Sciatic nerve (tissue), 2 donors: ENCODE data around the gene OR2M4. TPM values are rescaled to one million over a fixed set of nuclear protein-coding genes. Genes with fewer than 3 reads are reported as not detected.
"Not testable (repeated sequence)": the region's sequence is repeated elsewhere in the genome, so short reads cannot be mapped to it uniquely, and the experiment has no call there.

ENCODE experiments used
- ATAC-seq: fragments of 200-7000 bp; cut with Tn5 transposase; one replicate; pipeline ENCODE4 v1.9.1; 2020; ENCODE audit warnings: mild to moderate bottlenecking, moderate library complexity
- DNase-seq: peaks from one replicate; pipeline ENCODE4 v3.0.0-alpha.2; 2020; ENCODE audit warnings: low spot score
- intact Hi-C: fragments of 100-400 bp; cut with DNase I; formaldehyde crosslinking; loops from one replicate; pipeline ENCODE4 v1.14.2; 2022
- total RNA-seq: library from RNA; stranded (reverse); fragmentation: NEBNext Ultra II Directional; extraction: Animal tissue kit (Norgen Biotek cat#: 25700); gene quantifications from one replicate; pipeline ENCODE4 v1.2.1, GENCODE V29; 2021
- donor health status: DM: no; HTN: no; CAD: no.
- donor health status: DM: no; HTN: no; CAD: no.

The OR2M4 gene, protein sequence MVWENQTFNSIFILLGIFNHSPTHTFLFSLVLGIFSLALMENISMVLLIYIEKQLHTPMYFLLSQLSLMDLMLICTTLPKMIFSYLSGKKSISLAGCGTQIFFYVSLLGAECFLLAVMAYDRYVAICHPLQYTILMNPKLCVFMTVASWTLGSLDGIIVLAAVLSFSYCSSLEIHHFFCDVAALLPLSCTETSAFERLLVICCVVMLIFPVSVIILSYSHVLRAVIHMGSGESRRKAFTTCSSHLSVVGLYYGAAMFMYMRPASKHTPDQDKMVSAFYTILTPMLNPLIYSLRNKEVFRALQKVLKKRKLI
- not detected for total RNA-seq

DNA sequence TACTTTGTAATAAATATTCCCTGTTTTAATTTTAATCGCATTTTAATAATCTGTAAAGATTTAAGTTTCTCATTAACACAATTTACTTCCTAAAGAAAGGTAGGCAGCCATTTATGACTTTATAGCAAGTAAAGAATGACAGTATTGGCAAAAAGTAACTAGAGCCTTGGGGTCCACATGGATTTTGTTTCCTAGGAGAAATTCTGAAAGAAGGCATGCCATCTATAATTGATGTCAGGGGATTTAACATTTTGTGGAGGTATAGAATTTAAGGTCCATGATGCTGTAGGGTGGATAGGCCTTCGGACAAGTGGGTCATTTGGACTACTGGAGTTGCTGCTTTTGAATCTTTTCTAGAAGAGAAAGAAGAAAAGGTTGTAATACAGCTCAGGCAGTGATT, at the start of gene OR2M4:
TSS of gene OR2M4 (plus strand) at position 301 of the 400 bp plus-strand sequence. CDS start 7,512 bp downstream, outside the sequence.
- ATAC-seq, result no peak
- no peak for DNase-seq
- intact Hi-C loops, result no loop called here

DNA sequence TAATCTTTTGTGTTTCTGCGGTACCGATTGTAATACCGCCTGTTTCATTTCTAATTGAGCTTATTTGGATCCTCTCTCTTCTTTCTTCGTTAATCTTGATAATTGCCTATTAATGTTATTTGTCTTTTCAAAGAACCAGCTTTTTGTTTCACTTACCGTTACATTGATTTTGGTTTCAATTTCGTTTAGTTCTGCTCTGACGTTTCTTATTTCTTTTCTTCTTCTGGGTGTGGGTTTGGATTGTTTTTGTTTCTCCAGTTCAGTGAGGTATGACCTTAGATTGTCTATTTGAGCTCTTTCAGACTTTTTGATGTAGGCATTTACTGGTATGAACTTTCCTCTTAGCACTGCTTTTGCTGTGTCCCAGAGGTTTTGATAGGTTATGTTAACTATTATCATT, 47.2 kb upstream of the OR2M4 start:
- intact Hi-C loops, result no loop called here
- no peak for DNase-seq
- no peak for ATAC-seq

DNA sequence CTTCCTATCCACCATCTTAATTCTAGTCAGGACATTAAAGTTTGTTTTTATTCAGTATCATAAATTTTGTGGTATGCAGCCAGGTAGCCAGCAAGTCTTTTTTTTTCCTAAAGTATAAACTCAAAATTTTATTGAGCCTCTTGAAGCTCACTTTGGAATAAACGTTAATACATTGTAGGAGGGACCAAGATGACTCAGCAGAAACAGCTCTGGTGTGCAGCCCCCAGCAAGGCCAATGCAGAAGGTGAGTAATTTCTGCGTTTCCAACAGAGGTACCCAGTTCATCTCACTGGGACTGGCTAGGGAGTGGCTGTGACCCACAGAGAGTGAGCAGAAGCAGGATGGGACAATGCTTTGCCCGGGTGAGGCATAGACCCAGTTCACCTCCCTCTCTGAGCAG, 43.9 kb upstream of the OR2M4 start:
- DNase-seq, result no peak
- ATAC-seq, result no peak
- intact Hi-C loops, result loop anchor here (2.0 kb wide), 1 partner anchor 53 kb away; no protein-coding TSS in a partner anchor

DNA sequence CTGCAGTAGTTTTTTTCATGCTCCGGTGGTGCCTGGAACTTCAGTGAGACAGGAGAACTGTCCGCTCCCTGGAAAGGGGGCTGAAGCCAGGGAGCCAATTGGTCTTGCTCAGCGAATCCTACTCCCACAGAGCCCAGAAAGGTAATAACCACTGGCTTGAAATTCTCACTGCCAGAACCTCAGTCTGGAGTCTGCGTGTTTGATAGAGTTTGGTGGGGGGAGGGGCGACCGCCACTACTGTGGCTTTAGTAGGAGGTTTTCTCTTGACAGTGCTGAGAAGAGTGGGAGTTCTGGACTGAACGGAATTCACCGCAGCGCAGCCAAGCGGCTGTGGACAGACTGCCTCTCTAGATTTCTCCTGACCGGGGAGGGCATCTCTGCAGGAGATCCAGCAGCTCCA, 42.2 kb upstream of the OR2M4 start:
- no peak for DNase-seq
- intact Hi-C loops, result no loop called here
- peak; percentile 34 for ATAC-seq

DNA sequence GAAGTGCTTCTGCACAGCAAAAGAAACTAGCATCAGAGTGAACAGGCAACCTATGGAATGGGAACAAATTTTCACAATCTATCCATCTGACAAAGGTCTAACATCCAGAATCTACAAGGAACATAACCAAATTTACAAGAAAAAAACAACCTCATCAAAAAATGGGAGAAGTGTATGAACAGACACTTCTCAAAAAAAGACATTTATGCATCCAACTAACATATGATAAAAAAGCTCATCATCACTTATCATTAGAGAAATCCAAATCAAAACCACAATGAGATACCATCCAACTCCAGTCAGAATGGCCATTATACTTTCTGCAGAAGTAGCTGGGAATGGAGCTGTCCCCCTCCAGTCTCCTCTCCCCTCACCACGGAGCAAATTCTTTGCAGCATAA, 37.1 kb upstream of the OR2M4 start:
- no peak for DNase-seq
- intact Hi-C loops, result no loop called here
- ATAC-seq, result no peak

DNA sequence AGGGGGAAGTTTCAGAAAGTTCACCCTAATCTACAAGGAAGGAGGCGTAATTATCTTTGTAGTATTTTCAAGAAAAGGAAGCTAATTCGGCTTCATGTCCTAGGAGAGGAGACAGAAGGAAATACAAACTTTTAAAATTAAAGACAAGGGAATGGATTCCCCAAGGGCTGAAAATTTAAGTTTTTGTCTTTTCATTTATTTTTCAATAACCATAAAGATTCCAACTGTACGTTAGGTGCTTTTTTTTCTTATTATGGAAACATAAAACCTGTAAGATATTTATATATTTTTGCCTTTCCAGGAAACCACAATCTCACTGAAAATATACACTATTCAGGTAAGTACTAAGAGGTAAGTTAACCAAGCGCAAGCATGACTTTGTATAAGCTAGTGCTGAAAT, 34.3 kb upstream of the OR2M4 start, which contains the start of gene OR2M3:
TSS of gene OR2M3 (plus strand) at position 301 of the 400 bp plus-strand sequence. CDS start 5,803 bp downstream, outside the sequence.
- DNase-seq, result no peak
- intact Hi-C loops, result no loop called here
- ATAC-seq, result no peak

DNA sequence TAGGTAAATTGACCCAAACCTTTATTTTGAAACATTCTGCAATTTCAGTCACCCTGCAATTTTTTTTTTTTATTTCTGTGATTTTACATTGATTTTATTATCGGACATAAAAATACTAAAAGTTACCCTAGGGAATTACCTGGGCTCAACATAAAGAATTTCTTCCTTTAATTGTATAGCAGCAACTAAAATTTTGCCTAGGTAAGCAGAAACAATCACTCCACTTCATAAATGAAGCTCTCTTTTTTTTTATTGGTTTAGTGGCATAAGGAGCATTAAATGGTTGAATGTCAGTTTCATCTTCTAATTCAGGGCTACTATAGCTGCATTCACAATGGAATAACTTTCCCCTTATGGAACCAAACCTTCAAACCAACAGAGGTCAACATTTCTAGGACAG, 15.3 kb upstream of the OR2M4 start:
- no peak for ATAC-seq
- no peak for DNase-seq
- intact Hi-C loops, result no loop called here

DNA sequence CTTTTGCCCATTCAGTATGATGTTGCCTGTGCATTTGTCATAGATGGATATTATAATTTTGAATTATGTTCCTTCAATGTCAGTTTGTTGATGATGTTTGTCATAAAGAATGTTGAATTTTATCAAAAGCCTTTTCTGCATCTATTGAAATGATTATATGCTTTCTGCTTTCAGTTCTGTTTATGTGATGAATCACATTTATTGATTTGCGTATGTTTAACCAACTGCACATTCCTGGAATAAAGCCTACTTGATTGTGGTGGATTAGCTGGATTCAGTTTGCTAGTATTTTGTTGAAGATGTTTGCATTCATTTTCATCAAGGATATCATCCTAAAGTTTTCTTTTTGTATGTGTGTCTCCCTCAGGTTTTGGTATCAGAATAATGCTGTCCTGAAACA, 5.7 kb upstream of the OR2M4 start:
- intact Hi-C loops, result no loop called here
- ATAC-seq, result no peak
- DNase-seq, result no peak

DNA sequence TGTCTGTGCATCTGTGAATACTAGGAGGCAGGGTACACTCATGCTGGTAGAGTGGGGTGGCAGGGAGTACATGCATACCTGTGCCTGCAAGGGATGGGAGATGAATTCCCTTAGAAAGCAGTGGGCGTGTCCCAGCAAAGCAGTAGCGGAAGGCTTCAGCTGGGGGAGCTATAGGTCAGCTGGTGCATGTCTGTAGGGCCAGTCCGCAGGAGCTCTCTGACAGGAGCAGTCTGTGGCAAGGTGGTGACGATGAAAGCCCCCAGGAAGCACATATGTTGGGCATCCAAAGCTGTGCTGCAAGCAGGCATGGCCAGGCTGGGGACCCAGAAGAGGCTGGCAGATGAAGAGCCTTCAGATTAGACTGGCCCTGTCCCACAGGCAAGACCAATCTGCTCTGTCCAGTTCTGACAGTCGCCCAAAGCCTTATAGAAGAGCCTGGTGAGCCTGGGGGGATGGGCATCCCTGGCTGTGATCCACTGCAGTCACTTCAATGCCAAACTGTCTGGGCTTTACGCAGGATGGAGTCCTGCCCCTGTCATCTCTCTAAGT, 1.8 kb upstream of the OR2M4 start:
- no peak for ATAC-seq
- intact Hi-C loops, result no loop called here
- DNase-seq, result no peak

DNA sequence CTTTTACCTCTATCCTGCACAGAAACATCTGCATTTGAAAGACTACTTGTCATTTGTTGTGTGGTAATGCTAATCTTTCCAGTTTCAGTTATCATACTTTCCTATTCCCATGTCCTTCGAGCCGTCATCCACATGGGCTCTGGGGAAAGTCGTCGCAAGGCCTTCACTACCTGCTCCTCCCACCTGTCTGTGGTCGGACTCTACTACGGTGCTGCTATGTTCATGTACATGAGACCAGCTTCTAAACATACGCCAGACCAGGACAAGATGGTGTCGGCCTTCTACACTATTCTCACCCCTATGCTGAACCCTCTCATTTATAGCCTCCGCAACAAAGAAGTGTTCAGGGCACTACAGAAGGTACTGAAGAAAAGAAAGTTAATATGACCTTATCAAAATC, 8.3 kb downstream of the OR2M4 start:
- ATAC-seq (no peak), DNase-seq (no peak)
- intact Hi-C loops, result no loop called here

DNA sequence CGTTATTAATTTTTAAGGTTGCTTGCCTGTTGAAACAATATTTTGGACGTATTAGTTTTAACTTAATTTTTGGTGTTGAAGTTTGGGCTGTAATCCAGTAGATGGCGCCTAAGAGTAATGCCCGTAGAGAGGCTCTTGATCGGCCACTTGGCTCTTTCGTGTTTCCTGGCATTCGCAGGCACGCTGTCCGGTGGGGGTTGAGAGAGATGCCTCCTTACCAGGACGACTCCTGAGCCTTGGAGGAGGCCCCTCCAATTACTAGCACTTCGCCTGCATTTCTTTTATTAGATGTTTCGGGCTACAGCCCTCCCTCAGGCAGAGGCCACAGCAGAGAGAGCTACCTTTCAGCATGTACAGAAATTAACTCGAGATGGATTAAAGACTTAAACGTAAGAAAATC, 12.0 kb downstream of the OR2M4 start:
- no peak for ATAC-seq
- no peak for DNase-seq
- intact Hi-C loops, result no loop called here

DNA sequence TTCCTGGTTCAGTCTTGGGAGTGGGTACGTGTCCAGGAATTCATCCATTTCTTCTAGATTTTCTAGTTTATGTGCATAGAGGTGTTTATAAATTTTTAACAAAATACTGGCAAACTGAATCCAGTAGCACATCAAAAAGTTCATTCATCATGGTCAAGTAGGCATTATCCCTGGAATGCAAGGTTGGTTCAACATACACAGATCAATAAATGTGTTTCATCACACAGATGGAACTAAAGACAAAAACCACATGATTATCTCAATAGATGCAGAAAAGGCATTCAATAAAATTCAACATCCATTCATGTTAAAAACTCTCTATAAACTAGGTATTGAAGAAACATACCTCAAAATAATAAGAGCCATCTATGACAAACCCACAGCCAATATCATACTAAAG, 28.1 kb downstream of the OR2M4 start:
- DNase-seq, intact Hi-C loops, ATAC-seq: not testable (repeated sequence)

DNA sequence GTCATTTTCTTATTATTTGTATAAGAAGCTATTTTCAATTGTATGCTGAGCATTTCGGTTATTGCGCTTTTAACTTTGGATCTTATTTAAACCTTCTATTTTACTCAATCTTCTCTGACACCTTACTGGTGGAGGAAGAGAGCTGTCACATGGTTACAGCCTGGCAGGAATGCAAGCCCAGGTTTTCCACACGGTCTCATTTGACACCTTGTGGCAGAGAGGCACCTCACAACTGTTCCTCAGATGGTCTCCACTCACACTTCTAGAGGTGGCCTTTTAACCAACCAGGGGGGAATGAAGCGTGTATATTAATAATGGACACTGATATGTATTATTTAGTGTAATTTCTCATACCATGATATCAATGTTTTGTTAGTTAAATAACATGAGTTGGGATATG, 37.0 kb downstream of the OR2M4 start:
- intact Hi-C loops, result no loop called here
- ATAC-seq, result no peak
- no peak for DNase-seq

DNA sequence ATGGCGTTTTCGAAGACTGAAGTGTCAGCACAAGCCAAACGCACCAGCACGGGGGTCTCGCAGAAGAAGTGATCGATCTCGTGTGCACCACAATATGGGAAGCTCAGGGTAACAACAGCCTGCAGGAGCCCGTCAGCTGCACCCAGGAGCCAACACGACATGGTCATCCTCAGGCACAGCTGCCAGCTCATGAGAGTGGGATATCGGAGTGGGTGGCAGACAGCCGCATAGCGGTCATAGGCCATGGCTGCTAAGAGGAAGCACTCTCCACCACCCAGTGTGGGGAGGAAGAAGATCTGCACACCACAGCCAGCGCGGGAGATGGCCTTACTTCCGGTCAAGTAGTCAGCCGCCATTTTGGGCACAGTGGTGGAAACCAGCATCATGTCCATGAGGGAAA, 42.0 kb downstream of the OR2M4 start:
- DNase-seq, ATAC-seq, intact Hi-C loops: not testable (repeated sequence)

DNA sequence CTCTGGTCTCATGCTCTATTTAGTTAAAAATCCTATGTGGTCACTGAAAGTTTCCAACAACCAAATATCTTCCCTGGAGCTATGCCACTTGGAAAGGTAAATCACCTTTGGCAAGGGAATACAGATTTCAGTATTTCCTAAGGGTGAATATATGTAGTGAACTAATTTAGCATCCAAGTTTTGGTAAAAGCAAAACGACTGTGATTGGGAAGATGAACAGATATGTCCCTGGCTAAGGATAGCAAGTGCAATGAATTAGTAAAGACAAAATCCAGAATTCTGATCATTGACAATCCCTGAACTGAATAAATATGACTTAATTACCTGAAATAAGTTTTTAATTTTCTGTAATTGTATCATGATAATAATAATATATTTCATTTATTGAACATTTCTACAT, 46.7 kb downstream of the OR2M4 start, which contains the start of gene OR2T33:
TSS of gene OR2T33 (minus strand) at position 101 of the 400 bp plus-strand sequence. CDS start 4,162 bp downstream, outside the sequence.
- DNase-seq (no peak), ATAC-seq (no peak)
- intact Hi-C loops, result no loop called here

DNA sequence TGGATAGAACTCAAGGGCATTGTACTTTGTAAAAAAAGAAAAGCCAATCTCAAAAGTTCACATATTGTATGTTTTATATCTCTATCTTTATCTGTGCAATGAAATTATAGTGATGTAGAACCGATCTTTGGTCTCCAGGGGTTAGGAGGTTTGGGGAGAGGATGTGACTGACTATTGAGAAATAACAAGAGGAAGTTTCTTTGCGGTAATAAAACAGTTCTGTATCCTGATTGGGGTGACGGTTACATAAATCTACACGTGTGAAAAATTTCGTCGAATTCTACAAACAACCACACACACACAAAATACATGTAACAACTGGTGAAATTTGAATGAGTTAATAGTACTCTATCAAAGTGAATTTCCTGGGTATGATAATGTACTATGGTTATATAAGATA, 57.2 kb downstream of the OR2M4 start:
- no peak for DNase-seq
- no peak for ATAC-seq
- intact Hi-C loops, result no loop called here

Other genes starting within 250 kb of the OR2M4 start
- gene OR2L5, start 217.8 kb upstream of the OR2M4 start, total RNA-seq, result not detected
- 0.53 TPM for gene OR2L2, start 201.3 kb upstream of the OR2M4 start, total RNA-seq
- 0.13 TPM for gene OR2L3, start 184.6 kb upstream of the OR2M4 start, total RNA-seq
- 0.36 TPM for gene OR2L13, start 136.2 kb upstream of the OR2M4 start, total RNA-seq
- not detected for gene OR2M5, start 86.3 kb upstream of the OR2M4 start, total RNA-seq
- not detected for gene OR2M2, start 56.6 kb upstream of the OR2M4 start, total RNA-seq
- gene OR2M3, start 34.2 kb upstream of the OR2M4 start, total RNA-seq, result 0.04 TPM
- gene OR2T33, start 46.6 kb downstream of the OR2M4 start, total RNA-seq, result not detected
- not detected for gene OR2T12, start 72.0 kb downstream of the OR2M4 start, total RNA-seq
- not detected for gene OR2M7, start 93.2 kb downstream of the OR2M4 start, total RNA-seq
- not detected for gene OR14C36, start 117.4 kb downstream of the OR2M4 start, total RNA-seq
- not detected for gene OR2T4, start 130.2 kb downstream of the OR2M4 start, total RNA-seq
- gene OR2T6, start 144.3 kb downstream of the OR2M4 start, total RNA-seq, result not detected
- not detected for gene OR2T1, start 171.6 kb downstream of the OR2M4 start, total RNA-seq
- gene OR2T2, start 214.2 kb downstream of the OR2M4 start, total RNA-seq, result not detected
- not detected for gene OR2T3, start 241.9 kb downstream of the OR2M4 start, total RNA-seq